Measurements from ENCODE around the gene XPNPEP2.

The XPNPEP2 gene

DNA sequence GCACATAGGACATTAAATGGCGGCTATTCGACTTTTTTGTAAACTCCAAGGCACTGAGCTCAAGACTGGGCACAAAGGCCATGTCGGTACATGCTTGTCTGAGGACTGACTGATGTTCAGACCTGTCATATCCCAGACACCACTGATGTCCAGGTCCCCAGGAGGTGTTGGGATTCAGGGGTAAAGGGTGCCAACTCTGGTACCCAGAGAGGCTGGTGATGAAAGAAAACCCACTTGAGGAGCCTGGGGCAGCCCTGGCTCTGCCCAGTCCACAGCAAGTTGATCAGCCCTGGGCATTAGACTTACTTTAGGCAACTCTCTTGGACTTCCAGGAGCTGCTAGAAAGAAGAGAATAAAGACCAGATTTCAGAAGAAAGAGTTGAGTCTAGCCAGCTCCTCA is 59.7 kb downstream of the XPNPEP2 start:
- DNase-seq (ENCODE audit: low read depth in 2 of 2): no peak

DNA sequence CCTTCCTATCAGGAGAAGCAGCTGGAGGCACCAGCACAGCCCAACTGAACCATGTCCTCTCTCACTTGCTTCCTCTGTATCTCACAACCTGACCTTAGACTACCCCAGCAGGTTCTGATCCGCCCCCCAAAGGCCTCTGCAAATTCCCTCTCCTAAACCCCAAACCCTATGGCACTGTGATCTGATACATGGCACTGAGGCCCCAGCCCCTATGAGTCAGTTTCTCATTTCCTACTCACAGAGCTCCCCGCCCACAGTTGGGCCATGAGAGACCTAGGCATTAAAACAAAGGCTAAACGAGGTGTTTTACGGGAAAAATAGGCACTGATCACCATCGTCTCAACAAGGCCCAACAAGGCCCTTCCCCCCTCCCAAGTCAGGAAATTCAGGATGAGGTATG is 60.1 kb downstream of the XPNPEP2 start:
- DNase-seq (ENCODE audit: low read depth in 2 of 2): peak in 1 of 2 donors; percentile 36

GRCh38 chrX:129800186-129800585 is 61.4 kb downstream of the XPNPEP2 start:
- DNase-seq (ENCODE audit: low read depth in 2 of 2): no peak

GRCh38 chrX:129802863-129803262 is 64.1 kb downstream of the XPNPEP2 start:
- no peak for DNase-seq (ENCODE audit: low read depth in 2 of 2)

DNA sequence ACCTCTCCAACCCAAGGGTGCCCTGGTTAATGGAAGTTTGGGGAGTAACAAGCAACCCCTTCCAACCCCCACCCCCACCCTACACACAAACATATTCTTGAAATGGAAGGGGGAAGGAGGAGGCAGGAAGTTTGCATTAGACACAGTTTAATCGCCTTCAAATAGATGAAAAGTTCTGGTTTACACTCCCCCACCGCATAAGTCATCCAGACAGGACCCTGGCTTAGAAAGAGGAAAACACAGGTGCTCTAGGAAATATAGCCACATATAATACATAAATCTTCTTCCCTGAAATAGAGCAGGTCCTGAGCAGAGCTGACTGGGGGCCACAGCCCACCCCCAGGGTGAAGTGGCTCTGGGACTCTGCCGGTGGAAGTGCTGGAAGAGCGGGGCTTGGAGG is 66.0 kb downstream of the XPNPEP2 start:
- no peak for DNase-seq (ENCODE audit: low read depth in 2 of 2)

DNA sequence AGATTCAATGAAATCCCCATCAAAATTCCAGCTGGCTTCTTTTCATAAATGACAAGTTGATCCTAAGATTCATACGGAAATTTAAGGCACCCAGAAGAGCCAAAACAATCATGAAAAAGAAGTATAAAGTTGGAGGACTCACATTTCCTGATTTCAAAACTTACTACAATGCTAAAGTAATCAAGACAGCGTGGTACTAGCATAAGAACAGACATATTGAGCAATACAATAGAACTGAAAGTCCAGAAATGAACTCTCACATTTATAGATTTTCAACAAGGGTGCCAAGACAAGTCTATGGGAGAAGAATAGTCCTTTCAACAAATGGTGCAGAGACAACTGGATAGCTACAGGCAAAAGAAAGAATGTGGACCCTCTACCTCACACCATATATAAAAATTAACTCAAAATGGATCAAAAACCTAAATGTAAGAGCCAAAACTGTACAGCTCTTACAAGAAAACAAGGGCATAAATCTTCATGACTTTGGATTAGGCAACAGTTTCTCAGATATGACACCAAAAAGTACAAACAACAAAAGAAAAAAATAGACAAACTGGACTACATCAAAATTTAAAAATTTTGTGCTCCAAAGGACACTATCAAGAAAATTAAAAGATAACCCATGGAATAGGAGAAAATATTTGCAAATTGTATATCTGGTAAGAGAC is 69.5 kb downstream of the XPNPEP2 start:
- no peak for DNase-seq (ENCODE audit: low read depth in 2 of 2)

GRCh38 chrX:129808829-129809796 is 70.3 kb downstream of the XPNPEP2 start:
- DNase-seq (ENCODE audit: low read depth in 2 of 2): no peak

GRCh38 chrX:129813662-129814368 is 75.0 kb downstream of the XPNPEP2 start:
- DNase-seq (ENCODE audit: low read depth in 2 of 2): no peak

- DNase-seq (ENCODE audit: low read depth in 2 of 2): no peak
Measured at GRCh38 chrX:129818123-129818522, 79.3 kb downstream of the XPNPEP2 start.
